NCI-H1105 (cell line): ENCODE data around the gene RPLP2.

Experiments used
- DNase-seq: peaks from one replicate; lab custom pipeline; 2025; lab: John Stamatoyannopoulos, UW

Gene RPLP2

DNA sequence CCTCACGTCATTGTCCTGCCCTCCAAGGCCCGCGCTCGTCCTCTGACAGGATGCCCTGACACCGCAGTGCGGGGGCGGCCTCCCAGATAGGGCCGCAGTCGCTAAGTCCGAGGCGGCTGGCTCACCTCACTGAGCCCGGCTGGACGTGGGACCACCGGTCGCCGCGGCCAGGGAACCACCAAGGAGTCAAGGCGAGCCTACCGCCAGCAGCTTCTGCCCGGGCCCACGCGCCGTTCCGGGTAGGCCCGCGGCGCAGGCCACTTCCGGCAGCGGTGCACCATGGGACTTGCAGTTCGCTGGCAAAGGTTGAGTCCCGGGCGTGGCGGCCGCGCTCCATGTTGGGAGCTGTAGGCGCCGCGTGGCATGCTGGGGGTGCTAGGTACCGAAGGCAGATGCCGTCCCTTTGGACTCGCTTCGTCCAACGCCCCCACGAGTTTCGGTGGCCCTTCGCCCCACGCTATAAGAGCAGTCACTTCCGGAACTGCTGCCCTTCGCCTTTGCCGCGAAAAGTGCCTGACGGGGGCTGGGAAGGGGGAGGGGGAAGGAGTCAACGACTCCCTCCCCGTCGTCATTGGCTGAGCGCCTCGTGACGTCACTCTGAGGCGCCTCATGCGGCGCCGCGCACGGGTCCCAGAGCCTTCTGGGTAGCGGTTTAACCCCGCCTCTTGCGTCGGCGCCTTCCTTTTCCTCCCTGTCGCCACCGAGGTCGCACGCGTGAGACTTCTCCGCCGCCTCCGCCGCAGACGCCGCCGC, at the start of gene RPLP2:
RPLP2 (plus strand) TSS at position 681 of the 753 bp plus-strand sequence. CDS start 268 bp downstream, outside the sequence.
- peak; percentile 96 for DNase-seq

DNA sequence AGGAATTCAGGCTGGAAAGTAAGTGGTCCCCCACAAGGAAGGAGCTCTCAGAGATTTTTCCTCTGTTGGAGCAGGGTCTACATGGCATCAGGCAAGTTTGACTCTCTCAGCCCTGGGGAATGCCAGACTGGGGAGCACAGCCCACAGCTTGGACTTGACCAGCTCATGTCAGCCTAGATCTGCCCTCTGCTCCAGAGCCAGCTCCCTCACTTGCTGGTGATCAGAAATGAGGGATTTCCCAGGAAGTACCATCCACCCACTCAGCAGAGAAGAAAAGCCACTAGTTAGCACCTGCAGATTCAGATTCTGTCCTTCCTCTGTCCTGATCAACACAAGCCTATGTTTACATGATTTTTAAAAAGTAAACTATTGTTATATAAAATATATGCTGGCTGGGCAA, 49.5 kb upstream of the RPLP2 start:
- no peak for DNase-seq

DNA sequence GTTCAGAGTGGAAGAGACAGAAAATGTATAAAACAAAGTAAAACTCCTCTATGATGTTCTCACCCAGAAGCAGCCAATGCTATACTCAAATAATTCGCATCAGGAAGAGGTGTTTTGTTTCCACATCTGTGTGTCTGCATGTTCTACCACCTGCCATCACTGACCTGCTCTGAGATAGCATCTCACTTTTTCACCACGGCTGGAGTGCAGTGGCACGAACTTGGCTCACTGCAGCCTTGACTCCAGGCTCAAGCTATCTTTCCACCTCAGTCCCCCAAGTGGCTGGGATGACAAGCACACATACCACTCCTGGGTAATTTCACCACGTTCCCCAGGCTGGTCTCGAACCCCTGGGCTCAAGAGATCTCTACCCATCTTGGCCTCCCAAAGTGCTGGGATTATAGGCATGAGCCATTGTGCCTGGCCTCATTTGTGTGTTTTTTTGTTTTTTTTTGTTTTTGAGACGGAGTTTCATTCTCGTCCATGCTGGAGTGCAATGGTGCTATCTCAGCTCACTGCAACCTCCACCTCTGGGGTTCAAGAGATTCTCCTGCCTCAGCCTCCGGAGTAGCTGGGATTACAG, 48.1 kb upstream of the RPLP2 start:
- no peak for DNase-seq

DNA sequence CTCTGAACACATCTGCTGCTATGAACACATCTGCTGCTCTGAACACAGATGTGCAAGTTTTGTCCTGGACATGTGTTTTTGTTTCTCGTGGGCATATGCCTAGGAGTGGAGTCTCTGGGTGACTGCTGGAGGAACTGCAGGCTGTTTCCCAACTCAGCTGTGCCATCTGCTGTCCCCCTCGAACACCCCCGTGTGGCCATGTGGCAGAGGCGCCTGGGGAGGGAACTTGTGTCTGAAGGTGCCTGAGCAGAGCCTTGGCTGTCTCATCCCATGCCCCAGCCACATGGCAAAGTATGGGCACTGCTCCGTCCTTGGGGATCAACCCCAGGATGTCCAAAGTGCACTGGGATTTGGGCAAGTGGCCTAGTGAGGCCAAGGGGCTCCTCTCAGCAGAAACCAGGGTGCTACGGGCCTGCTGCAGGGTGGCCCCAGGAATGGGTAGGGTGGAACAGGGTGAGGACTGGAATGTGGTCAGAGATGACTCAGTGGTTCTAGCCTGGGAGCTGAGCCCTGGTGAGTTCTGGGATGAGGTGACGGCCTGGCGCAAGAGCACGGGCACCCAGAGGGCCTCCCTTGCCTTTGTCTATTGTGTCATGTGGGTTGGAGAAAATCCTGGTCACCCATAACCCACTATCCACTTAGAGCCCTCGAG, 47.2 kb upstream of the RPLP2 start:
- DNase-seq: no peak

DNA sequence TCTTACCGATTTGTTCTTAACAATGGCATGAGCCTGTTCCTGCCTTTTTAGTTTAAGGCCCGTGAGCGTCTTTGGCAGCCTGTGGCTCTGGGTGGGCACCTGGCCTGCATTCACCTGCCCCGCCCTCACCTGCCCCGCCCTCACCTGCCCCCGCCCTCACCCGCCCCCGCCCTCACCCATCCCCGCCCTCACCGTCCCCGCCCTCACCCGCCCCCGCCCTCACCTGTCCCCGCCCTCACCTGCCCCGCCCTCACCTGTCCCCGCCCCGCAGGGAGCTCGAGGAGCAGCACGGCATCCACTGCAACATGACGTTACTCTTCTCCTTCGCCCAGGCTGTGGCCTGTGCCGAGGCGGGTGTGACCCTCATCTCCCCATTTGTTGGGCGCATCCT, 46.7 kb upstream of the RPLP2 start:
- peak; percentile 84 for DNase-seq

DNA sequence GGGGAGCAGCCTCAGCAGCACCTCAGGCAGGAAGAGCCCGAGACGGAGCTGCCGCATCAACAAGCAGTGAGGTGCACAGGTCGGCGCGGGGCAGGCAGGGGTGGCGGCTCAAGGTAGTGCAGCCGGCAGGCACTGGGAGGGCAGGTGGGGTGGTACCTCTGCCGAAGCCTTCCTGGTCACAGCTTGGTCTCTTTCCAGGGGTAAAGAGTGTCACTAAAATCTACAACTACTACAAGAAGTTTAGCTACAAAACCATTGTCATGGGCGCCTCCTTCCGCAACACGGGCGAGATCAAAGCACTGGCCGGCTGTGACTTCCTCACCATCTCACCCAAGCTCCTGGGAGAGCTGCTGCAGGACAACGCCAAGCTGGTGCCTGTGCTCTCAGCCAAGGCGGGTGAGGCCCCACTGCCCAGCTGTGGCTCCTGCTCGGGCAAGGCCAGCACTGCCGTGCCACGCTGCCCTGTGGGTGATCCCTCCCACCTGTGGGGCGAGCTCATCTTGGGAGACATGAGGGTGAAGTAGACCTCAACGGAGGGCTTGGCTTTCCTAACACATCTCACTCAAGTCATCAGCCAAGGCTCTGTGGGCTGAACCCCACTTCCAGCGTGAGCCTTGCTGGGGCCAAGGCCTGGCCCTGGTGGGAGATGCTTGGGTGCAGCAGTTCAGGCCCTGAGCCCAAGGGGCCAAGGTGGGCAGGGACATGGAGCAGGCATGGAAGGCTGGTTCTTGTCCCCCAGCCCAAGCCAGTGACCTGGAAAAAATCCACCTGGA, 46.0 kb upstream of the RPLP2 start:
- no peak for DNase-seq

DNA sequence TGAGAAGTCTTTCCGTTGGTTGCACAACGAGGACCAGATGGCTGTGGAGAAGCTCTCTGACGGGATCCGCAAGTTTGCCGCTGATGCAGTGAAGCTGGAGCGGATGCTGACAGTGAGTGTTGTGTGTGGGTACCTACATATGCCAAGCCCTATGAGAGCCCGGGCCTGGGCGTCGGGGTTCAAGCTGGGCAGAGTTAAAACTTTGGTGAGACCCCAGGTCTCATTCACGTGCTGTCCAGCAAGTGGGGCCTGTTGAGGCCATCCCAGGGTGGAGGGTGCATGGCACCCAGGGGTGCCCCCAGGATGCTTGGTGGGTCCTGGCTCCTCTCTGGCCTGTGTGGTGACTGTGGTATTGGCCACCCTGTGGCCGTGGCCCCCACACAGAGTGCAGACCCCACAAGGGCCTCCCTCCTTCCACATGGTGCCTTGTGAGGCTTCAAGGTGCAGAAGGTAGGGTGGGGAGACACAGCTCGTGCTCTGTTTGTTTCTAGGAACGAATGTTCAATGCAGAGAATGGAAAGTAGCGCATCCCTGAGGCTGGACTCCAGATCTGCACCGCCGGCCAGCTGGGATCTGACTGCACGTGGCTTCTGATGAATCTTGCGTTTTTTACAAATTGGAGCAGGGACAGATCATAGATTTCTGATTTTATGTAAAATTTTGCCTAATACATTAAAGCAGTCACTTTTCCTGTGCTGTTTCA, 45.3 kb upstream of the RPLP2 start:
- DNase-seq: no peak

DNA sequence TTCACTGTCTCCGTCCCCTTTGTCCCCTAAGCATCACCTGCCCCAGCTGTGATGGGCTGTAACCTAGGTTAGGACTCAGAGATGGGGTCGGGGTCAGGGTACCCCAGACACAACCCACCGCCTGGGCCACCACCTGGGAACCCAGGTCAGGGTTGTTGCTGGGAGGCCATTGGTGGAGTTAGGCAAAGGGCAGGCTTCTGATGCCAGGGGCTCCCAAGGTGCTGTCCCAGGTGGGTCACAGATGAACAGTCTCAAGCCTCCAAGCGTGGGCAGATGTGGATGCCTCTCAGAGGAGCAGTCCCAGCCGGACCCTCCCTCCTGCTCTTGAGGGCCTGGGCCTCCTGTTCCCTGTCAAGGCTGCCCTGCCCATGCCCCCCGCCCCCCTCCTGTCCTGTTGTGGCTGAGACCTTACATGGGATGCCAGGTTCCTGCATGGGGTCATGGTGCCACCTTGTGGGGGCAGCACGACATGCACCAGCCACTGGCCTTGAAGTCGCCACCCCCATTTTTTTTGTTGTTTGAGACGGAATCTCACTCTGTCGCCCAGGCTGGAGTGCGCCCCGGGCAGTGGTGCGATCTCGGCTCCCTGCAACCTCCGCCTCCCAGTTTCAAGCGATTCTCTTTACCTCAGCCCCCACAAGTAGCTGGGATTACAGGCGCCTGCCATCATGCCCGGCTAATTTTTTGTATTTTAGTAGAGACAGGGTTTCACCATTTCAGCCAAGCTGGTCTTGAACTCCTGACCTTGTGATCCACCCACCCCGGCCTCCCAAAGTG, 44.6 kb upstream of the RPLP2 start:
- peak; percentile 39 for DNase-seq

DNA sequence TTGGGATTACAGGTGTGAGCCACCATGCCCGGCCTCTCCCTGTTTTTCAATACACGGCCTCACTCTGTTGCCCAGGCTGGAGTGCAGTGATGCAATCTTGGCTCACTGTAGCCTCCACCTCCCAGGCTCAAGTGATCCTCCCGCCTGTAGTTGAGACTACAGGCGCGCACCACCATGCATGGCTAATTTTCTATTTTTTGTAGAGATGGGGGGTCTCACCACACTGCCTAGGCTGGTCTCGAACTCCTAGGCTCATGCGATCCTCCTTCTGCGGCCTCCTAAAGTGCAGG, 44.0 kb upstream of the RPLP2 start:
- DNase-seq: no peak

DNA sequence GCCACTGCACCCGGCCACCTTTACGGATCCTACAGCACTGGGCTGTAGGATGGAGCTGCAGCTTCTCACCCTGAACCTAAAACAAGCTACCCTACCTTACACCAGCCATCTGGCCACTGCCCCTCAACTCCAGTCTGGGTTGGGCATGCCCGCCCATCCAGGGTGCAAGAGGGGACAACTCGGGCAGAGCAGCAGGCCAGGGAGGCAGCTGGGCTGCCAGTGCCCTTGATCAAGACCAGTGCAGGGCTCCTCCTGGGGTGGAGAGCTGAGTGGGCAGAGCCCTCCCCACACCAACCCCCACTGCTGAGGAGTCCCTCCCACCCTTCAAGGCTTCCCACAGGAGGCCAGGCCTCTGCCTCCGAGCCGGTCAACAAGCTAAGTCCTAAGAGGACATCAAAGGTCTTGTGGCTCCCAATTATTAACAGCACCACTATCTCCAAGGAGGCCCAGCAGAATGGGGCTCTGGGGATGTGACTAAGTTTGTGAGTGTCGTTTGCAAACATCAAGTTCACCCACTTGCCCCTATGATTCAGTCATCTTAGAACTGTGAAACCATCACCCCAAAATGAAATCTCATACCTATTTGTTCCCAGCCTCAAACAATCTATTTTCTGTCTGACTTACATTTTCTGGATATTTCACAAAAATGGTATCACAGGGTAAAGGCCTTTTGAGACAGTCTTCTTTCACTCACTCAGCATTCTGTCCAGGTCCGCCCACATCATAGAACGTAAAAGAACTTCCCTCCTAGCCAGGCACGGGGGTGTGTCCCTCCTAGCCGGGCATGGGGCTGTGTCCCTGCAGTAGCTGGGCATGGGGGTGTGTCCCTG, 43.4 kb upstream of the RPLP2 start:
- no peak for DNase-seq

DNA sequence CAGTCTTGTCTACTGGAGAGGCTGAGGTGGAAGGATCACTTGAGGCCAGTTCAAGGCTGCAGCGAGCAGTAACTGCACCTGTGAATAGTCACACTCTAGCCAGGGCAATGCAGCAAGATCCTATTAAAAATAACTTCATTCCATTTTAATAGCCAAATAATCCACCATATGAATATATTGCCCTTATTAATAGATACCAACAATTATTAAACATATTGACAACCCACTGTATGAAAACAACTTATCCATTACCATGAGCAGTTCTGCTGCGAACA, 42.9 kb upstream of the RPLP2 start:
- DNase-seq: no peak

DNA sequence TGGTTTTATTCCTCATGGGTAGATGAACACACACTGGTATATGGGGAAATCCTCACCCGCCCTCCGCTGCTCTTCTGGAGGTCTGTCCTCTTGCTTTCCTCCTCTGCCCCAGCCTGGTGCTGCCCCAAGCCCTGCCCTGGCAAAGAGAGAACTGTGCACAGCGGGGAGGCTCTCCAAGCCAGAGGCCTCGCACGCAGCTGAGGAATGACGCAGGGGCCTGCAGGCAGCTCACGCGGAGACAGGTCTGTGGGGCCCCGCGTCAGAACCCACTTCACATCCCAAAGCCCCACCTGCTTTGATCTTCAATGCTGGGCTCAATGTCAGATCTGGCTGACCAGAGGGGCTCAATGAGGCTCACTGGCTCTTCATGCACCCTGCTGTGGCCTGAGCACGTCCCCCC, 42.5 kb upstream of the RPLP2 start:
- DNase-seq: no peak

DNA sequence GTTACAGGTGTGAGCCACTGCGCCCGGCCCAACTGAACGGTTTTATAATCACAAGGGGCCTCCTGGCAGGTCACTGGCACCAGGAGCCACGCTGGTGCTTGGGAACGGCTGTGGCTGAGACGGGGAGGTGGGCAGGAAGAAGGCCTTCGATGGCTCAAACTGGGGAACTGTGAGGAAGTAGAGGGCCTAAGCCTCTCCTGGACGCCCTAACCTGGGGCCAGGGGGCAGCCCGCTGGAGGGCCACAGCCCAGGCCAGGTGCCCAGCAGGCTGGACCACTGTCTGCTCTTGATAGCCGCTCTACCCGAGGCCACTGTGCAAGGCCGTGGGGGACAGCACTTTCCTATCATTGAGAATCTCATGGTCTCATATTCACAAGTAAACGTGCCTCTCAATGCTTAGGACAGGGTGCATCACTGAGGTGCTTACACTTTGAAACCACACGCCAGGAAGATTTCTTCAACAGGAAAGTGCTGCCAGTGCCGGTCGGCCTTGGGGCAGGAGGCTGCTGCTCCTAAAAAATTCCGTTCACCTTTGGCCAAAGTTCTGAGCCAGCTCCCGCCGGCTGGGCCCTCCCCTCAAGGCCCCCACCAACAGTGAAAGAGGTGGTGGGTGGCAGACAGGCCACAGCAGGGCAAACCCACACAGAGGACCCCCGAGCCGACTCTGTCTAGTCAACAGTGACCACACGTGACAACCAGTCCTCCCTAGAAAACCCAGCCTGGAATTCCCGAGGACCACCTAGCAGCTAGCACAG, 39.7 kb upstream of the RPLP2 start:
- no peak for DNase-seq

DNA sequence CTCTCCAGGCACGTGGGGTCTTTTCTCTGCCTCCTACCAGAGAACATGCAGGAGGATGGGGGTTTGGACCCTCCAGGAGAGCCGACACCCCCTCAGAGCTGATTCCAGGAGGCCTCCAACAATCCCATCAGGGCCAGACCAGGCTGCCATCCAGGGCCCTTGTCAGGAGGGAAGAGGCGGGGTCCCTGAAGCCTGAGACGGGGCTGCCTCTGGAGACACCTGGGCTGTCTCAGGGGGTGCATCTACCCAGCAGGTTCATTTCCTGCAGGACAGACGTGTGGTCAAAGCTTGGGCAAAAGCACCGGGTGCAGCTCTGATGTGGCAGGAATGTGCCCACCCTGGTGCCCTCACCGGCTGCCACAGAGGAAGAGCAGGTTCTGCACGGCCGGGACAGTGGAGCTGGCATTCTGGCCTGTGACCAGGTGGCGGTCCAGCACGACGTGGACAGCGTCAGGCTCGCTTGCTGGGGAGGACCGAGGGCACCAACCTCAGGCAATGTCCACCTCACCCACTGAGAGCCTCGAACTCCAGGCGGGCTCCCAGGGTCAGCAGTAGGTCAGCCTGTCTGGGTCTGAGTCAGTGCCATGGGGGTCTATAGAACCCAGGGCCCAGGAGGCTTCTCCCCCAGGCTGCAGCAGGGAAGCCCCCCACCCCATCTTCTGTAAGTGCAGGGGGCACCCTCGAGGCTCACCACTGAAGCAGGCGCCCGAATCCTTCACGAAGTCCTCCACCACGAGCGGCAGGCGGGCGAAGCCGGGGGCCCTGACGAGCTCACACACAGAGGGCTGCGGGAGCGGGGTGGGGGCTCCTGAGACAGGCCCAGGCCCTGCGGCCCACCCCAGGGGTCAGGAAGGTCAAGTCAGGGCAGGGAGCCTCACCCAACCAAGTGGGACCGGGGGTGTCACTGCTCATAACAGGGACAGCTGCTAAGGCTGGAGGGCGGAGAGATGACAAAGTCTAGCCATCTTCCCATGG, 38.8 kb upstream of the RPLP2 start:
- DNase-seq: no peak

DNA sequence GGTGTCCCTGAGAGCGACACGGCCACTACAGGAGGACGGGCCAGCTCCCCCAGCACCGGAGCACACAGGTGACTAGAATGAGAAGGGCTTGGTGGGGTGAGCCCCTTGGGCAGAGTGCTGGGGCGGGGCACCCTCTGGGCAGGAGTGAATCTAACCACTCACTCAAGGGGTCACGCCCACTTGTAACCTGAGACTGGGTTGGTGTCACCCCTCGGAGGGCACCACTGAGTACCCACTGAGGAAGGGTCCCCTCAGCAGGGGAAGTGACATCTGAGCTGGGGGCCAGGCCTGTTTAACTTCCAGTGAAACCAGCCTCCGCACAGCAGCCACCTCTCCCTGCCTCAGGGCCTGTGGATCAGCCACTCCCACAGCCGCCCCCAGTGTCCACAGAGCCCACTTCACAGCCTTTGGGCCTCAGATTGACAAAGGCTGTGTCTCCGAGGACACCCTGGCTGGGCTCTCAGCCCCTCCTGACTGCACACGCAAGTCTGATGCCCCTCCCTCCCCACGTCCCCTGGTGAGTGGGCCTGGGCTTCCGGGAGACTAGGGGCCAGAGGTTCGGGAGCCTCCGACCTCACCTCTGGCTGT, 38.1 kb upstream of the RPLP2 start:
- DNase-seq: no peak

DNA sequence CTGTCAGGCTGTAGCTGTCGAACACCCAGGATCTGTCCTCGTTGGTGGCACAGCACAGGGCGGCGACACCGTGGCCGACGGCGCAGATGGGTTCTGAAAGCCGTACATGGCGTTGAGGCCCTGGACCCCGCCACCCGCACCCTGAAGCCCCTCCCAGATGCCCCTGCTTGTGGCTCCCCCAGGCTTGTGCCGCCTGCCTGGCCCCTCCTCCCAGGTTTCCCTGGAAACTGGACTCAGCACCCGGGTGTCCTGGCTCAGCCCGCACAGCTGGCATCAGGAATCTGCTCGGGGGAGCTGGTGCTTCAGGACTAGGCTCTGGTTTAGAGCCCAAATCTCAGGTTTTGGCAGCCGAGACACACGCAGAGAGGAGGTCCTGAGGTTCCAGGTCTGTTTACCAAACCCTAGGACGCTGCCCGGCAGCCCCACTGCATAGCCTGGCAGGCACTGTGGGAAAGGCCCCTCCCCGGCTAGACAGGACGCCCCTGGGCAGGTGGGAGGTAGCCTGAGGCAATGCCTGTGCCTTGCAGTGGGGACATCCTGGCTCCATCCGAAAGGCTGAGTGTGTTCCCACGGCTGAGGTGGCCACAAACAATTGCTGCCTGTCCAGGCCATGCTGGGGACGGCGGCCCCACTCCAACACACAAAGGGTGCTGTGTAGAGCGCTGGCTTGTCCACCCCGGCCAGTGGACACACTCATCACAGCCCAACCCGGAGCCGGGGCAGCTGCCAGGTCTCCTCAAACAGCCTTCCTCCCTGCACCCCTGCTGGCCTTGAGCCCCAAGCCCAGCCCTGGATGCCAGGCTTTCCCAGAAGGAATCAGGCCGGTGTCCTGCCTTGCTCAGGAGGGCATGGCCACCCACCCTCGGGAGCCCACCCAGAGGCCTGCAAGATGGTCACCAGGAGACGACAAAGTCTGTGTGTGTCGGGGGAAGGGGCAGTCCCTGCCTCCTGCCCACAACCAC, 37.1 kb upstream of the RPLP2 start:
- no peak for DNase-seq

DNA sequence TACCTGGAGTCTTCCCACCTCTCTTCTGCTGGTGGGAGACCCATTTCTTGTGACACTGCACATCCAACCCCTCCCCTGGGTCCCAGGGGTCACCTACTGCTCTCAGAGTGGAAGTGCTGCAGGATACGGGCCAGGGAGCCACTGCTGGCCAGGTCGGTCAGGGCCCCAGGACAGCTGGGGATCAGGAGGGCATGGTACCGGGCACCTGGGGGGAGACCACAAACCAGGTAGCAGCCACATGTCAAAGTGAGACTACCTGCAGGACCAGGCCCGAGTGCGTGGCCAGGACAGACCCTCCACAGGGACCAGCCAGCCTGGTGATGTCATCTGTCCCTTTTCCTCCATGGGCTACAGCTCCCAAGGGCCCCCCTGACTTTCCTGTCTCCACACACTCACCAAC, 36.3 kb upstream of the RPLP2 start:
- DNase-seq: no peak
